ENCODE measurements around the gene TTBK2. TPM values are rescaled to one million over a fixed set of nuclear protein-coding genes. Genes with fewer than 3 reads are reported as not detected.

The TTBK2 gene
- total RNA-seq, 1 experiment from 2014 or later, result 3.1 TPM

GRCh38 chr15:42728972-42729371, 191.6 kb downstream of the TTBK2 start:
- DNase-seq (ENCODE audit: low read depth), result no peak

GRCh38 chr15:42728560-42728959, 192.0 kb downstream of the TTBK2 start:
- DNase-seq (ENCODE audit: low read depth), result no peak

GRCh38 chr15:42727750-42728381, 192.7 kb downstream of the TTBK2 start:
- DNase-seq (ENCODE audit: low read depth), result no peak

GRCh38 chr15:42726114-42726513, 194.5 kb downstream of the TTBK2 start:
- DNase-seq (ENCODE audit: low read depth), result no peak

GRCh38 chr15:42725331-42725903, 195.2 kb downstream of the TTBK2 start:
- no peak for DNase-seq (ENCODE audit: low read depth)

GRCh38 chr15:42724276-42724675, 196.3 kb downstream of the TTBK2 start:
- no peak for DNase-seq (ENCODE audit: low read depth)

GRCh38 chr15:42723068-42723467, 197.5 kb downstream of the TTBK2 start:
- DNase-seq (ENCODE audit: low read depth), result no peak

- DNase-seq (ENCODE audit: low read depth), result no peak
These were observed 198.7 kb downstream of the TTBK2 start for GRCh38 chr15:42721916-42722315.

GRCh38 chr15:42721016-42721415, 199.6 kb downstream of the TTBK2 start:
- no peak for DNase-seq (ENCODE audit: low read depth)

GRCh38 chr15:42720071-42720470, 200.5 kb downstream of the TTBK2 start:
- no peak for DNase-seq (ENCODE audit: low read depth)

- DNase-seq (ENCODE audit: low read depth), result no peak
These were observed 201.5 kb downstream of the TTBK2 start for GRCh38 chr15:42719043-42719442.

GRCh38 chr15:42716626-42717025, 204.0 kb downstream of the TTBK2 start:
- peak; percentile 10 for DNase-seq (ENCODE audit: low read depth)

- no peak for DNase-seq (ENCODE audit: low read depth)
These were observed 204.5 kb downstream of the TTBK2 start for GRCh38 chr15:42716125-42716524.

- no peak for DNase-seq (ENCODE audit: low read depth)
These were observed 208.0 kb downstream of the TTBK2 start for GRCh38 chr15:42712584-42712983.

GRCh38 chr15:42711746-42712145, 208.8 kb downstream of the TTBK2 start:
- DNase-seq (ENCODE audit: low read depth), result no peak

- no peak for DNase-seq (ENCODE audit: low read depth)
These were observed 209.9 kb downstream of the TTBK2 start for GRCh38 chr15:42710662-42711061.

- no peak for DNase-seq (ENCODE audit: low read depth)
These were observed 212.6 kb downstream of the TTBK2 start for GRCh38 chr15:42707873-42708544.

- no peak for DNase-seq (ENCODE audit: low read depth)
These were observed 213.5 kb downstream of the TTBK2 start for GRCh38 chr15:42707068-42707467.

- no peak for DNase-seq (ENCODE audit: low read depth)
These were observed 215.2 kb downstream of the TTBK2 start for GRCh38 chr15:42705336-42705735.

- peak; percentile 52 for DNase-seq (ENCODE audit: low read depth)
These were observed 216.1 kb downstream of the TTBK2 start for GRCh38 chr15:42704492-42704926.

- no peak for DNase-seq (ENCODE audit: low read depth)
These were observed 224.0 kb downstream of the TTBK2 start for GRCh38 chr15:42696626-42697025.

- no peak for DNase-seq (ENCODE audit: low read depth)
These were observed 225.0 kb downstream of the TTBK2 start for GRCh38 chr15:42695527-42696071.

GRCh38 chr15:42694398-42694797, 226.2 kb downstream of the TTBK2 start:
- no peak for DNase-seq (ENCODE audit: low read depth)

All from HT1080 (cell line).